GM19455 (cell line): ENCODE data around the gene BCAP31.
"Not testable (repeated sequence)": the region's sequence is repeated elsewhere in the genome, so short reads cannot be mapped to it uniquely, and the experiment has no call there.

Experiments
- ATAC-seq: cut with Tn5 transposase; IDR thresholded peaks from one replicate; pipeline ENCODE4 v1.9.1; 2021; ENCODE audit not compliant: unreplicated experiment

The BCAP31 gene

DNA sequence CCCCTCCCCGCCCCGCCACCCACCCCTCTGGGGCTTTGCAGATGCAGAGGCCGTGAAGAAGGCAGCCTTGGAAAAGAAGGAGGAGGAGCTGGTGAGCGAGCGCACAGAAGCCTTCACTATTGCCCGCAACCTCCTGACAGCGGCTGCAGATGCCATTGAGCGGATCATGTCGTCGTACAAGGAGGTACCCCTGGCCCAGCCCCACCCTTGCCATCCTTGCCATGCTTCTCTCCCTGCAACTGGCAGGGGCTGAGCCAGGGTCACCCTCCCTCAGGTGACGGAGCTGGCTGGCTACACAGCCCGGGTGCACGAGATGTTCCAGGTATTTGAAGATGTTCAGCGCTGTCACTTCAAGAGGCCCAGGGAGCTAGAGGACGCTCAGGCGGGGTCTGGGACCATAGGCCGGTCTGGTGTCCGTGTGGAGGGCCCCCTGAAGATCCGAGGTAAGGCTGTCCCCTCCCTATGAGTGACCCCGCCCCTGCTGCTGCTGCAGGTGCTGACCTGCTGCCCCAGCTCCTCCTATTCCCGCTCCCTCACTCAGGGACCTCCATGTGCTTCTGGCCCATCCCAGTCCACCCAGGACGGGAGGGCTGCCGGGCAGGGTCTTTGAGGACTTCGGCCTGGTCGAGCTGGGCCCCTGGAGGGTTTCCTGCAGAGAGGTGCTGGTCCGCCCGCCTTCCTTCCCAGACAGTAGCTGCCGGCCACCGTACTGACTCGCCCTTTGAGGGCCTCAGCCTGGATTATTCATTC, 12.1 kb upstream of the BCAP31 start:
- no peak for ATAC-seq

DNA sequence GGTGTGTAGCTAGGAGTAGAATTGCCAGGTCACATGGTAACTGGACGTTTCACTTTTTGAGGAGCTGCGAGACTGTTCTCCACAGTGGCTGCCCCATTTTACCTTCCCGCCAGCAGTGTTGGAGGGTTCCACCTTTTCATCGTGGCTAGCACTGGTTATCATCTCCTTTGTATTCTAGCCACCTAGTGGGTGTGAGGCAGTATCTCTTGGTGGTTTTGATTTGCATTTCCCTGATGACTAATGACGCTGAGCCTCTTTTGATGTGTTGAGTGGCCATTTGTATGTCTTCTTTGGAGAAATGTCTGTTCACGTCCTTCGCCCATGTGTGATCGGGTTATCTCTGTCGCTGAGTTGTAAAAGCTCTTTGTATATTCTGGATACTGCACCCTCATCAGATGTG, 11.1 kb upstream of the BCAP31 start:
- ATAC-seq: no peak

DNA sequence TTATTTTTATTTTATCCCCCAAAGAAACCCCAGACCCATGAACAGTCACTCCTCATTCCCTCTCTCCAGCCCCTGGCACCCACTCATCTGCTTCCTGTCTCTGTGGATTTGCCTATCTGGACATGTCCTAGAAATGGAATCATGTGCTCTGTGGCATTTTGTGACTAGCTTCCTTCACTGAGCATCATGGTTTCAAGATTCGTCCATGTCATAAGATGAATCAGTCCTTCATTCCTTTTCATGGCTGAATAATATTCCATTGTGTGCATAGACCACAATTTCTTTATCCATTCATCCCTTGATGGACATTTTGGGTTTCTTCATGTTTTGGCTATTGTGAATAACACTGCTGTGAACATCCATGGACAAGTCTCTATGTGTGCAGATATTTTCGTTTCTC, 10.7 kb upstream of the BCAP31 start:
- ATAC-seq: no peak

DNA sequence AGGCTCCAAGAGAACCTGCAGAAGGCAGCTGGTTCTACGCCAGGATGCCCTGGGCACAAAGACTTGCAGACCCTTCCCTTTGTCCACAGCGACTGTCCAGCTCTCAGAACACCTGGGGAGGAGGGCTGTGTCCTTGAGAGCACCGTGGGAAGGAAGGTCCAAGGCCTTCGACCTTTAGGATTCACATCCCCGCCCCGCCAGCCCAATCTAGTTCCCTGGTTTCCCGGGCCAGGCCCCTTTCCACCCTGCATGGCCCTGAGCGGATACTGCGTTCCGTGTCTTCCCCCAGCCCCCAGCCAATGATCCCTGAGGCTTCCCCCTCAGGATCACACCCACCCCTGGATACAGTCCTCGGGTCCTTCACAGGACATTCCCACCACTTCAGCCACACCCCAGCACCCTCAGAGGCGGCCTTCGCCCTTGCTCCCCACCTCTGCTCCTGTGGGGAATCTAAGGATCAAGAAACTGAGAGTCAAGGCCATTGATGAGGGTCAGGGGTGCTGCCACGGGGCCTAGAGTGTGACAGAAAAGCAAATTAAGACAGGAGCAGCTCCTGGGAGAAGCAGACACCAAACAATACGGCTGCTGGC, 9.6 kb upstream of the BCAP31 start:
- ATAC-seq: no peak

DNA sequence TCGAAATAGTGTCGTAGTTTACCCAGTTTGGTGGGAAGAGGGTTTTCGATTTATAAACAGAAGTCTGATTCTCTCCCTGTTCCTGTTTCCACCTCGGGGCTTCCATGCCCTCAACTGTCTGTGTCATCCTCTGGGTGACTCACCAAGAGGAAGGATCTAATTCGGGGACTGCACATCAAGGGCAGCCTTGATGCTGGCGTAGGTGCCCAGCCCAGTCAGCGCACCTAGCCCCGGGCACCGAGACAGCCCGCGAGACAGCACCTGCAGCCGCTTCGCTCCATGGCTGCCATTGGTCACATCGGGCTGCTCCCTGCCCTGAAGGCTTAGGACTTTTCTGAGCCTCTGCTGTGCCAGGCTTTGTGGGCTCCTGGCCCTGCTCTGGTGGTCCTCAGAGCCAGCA, 8.2 kb upstream of the BCAP31 start:
- no peak for ATAC-seq

DNA sequence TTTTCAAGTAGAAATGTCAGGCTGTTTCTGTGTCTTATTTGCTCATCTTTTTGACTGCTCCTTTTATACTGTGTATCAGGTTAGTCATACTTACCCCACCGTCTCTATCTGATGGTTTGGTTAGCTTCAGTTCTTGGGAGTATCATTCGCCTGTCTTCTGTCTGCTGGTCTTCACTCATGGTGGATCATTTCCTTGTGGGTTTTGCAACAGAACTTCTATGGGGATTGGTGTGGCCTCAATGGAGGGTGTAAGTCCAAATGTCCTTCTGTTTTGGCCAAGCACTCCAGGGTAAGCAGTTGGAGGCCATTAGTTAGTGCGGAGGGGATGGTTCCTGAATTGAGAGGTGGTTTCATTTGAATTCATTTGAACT, 7.6 kb upstream of the BCAP31 start:
- ATAC-seq: no peak

DNA sequence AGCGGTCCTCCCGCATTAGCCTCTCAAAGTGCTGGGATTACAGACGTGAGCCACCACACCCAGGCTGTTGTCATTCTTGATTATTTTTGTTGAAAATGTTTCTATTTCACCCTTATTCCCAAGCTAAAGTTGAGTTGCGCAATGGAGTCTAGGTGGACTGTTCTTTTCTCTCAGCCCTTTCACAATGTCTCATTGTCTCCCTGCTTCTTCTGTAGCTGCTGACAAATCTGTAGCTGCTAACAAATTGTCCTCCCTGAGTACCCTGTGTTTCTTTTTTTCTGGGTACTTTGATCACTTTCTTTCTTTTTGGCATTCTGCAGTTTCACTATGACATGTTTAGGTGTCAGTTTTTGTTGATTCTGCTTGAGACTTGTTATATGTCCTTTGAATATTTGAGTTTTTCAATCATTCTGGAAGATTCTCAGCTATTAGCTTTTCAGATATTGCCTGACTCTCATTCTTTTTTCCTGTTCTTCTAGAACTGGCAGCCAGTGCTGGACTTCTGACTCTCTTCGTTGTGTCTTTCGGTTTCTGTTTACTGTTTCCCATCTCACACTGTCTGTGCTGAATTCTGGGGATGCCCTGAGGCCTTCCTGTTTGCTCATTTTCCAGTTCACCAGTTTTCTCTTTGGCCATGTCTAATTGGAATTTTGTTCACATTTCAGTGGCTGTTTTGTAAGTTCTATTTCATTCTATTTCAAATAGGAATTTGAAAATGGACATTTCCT, 7.1 kb upstream of the BCAP31 start:
- no peak for ATAC-seq

DNA sequence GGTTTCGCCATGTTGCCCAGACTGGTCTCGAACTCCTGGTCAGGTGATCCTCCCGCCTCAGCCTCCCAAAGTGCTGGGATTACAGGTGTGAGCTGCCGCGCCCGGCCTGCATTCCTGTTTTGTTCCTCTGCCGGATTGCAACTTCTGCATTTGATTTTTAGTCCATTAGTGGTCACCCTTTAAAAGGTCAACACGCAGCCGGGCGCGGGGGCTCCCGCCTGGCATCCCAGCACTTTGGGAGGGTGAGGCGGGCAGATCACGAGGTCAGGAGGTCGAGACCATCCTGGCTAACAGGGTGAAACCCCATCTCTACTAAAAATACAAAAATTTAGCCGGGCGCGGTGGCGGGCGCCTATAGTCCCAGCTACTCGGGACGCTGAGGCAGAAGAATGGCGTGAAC, 5.9 kb upstream of the BCAP31 start:
- not testable (repeated sequence) for ATAC-seq

DNA sequence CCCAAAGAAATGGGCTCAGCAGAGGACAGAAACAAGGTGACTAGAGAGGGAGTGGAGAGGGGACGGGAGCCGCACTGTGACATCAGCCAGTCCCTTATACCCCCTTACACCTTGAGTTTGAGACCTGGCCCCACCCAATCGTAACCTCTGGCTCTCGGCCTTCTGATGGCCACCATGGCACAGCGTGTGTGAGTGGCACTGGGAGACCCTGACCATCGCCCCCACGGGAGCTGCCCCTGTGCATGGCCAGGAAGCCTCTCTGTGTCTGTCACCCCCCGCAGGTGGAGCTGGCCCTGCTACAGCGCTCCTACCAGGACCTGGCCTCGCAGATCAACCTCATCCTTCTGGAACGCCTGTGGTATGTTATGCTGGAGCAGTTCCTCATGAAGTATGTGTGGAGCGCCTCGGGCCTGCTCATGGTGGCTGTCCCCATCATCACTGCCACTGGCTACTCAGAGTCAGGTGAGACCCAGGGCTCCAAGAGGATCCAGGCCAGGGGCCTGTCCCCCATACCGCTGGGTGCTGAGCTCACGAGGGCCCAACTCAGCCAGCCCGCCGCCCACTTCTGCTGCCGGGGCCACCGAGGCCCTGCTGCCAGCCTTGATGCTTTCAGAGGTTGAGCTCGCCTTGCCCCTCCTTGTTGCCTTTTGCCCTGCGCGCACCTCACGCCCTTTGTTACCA, 4.9 kb upstream of the BCAP31 start:
- no peak for ATAC-seq

DNA sequence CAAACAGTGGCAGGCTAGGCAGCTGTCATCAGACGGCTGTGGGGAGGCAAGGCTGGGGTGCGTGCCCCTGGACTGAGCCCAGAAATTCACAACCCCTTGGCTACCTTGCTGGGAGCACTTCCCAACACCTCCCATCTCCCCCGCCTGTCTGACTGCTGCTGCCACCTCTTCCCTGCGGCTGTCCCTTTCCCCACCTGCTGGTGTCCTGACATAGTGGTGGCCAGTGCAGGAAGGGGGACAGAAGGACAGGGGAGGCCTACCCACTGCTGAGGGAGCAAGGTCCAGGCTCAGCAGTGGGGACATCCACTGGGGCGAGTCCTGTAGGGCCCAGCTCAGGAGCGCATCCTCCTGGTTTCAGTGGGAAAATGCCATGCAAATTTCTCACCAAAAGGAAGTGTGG, 3.9 kb upstream of the BCAP31 start:
- no peak for ATAC-seq

DNA sequence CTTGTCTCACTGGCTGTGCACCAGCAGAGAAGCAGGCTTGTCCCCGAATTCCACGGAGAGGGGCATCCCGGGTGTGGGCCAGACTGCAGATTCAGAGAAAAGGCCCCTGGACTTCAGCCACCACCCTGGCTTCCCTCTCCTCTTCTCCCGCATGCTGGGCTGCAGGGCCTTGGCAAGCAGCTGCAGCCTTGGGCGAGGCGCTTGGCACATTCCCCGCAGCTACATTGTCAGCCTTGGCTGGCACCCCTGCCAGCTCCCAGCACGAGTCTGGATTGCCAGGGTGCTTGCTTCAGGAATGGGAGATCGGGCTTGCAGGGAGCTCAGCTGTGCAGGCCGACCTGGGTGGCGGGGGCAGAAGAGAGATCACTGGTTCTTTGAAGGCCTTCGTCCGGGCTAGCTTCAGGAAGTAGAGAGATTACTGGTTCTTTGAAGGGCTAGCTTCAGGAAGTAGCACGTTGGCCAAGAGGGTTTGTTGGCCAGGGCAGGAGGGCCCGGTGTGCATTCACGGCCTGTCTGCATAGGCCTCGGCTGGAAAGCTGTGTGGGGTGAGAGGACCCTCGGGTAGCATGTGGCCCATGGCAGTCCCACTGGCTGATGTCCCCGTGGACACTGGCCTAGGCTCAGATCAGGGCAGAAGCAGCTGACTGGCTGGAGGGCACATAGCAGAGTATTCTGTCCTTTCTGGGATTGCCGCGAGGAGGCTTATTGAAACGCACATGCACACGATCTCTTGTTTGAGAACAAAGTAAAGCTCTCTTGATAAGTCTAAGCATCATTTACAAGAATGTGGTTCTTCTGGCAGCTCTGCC, 3.1 kb upstream of the BCAP31 start:
- ATAC-seq: no peak

DNA sequence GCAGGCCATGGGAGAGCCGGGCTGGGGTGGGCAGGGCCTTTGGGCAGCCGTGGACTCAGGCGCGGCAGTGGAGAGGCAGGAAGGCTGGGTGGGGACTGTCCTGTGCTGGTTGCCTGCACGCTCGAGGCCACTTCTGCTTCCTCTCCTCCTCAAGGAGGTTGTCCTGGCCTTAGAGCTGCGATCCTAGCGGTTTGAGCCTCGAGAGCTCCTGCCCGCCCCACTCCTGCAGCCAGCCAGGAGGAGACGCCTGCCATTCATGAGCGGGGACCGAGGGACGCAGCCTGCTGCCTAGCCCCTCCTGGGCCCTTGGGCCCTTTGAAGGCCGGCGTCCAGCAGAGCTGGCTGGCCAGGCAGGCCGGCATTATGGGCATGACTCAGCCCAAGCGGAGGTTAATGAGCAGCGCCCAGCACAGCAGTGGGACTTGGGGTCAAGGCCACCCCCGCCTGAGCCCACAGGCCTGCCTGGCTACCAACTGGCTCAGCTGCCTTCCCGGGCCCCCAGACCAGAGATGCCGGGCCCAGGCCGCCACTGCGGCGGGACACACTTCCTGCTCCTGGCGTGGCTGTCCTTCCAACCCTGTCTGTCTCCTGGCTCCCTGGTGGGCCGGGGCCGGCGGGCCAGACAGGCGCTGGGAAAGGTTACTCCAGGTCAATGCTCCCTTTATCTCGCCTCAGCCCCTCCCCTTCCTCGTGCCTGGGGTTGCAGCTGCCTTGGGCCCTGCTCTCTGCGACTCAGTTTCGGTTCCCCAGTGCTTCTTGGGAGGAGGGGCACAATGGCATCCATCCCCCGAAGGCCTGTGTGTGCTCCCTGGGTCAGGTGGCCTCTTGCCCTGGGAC, 2.3 kb upstream of the BCAP31 start:
- ATAC-seq: peak; percentile 43

DNA sequence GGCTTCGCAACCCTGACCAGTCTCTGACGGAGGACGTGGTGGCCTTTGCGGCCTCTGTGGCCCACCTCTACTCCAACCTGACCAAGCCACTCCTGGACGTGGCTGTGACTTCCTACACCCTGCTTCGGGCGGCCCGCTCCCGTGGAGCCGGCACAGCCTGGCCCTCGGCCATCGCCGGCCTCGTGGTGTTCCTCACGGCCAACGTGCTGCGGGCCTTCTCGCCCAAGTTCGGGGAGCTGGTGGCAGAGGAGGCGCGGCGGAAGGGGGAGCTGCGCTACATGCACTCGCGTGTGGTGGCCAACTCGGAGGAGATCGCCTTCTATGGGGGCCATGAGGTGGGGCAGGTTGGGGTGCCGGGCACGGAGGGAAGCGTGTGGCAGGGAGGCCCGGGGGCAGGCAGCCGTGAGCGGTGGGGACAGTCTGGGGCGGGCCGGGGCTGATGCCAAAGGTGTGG, 1.7 kb upstream of the BCAP31 start:
- ATAC-seq: no peak

DNA sequence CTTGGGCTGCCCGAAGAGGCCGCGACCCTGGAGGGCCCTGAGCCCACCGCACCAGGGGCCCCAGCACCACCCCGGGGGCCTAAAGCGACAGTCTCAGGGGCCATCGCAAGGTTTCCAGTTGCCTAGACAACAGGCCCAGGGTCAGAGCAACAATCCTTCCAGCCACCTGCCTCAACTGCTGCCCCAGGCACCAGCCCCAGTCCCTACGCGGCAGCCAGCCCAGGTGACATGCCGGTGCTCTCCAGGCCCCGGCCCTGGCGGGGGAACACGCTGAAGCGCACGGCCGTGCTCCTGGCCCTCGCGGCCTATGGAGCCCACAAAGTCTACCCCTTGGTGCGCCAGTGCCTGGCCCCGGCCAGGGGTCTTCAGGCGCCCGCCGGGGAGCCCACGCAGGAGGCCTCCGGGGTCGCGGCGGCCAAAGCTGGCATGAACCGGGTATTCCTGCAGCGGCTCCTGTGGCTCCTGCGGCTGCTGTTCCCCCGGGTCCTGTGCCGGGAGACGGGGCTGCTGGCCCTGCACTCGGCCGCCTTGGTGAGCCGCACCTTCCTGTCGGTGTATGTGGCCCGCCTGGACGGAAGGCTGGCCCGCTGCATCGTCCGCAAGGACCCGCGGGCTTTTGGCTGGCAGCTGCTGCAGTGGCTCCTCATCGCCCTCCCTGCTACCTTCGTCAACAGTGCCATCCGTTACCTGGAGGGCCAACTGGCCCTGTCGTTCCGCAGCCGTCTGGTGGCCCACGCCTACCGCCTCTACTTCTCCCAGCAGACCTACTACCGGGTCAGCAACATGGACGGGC, 1.0 kb upstream of the BCAP31 start:
- no peak for ATAC-seq

DNA sequence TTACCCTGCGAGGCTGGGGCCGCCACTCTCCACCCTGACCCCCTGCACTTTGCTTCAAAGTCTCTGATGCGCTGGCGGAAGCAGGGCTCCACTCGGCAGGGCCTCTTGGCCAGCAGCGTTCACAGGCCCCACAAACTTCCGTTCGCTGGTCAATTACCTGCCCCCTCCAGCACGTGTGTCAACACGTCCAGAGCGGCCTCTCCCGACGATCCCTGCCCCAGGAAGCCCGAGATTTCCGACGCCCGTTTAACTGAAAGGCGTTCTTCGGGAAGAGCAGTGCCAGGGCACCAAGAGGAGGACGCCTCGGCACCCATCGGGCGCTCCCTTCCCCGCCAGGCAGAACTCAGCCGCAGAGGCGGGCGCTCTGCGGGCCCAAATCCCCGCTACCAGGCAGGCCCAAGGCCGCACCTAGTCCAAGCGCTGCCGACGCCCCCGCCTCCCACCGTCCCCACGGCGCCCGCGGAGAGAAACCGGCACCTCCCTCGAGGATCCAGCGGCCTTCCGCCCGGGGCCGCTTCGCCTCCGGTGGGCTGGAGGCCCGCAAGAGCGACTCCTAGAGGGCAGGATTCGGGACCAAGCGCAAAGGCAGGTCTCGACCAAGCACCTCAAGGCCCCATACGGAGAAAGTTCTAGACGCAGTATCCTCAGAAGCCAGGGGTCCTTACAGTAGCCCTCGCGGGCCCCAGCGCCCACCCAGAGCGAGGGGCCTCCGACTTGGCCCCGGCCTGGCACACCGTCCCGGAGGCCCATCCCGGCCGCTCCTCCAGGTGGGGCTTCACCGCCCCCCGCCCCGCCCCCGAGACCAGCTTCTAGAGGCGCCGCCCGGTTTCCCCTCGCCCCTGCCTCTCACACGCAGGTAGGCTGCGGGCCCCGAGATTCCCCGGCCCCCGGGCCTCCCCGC, 586 bp downstream of the BCAP31 start:
- ATAC-seq: peak; percentile 43

DNA sequence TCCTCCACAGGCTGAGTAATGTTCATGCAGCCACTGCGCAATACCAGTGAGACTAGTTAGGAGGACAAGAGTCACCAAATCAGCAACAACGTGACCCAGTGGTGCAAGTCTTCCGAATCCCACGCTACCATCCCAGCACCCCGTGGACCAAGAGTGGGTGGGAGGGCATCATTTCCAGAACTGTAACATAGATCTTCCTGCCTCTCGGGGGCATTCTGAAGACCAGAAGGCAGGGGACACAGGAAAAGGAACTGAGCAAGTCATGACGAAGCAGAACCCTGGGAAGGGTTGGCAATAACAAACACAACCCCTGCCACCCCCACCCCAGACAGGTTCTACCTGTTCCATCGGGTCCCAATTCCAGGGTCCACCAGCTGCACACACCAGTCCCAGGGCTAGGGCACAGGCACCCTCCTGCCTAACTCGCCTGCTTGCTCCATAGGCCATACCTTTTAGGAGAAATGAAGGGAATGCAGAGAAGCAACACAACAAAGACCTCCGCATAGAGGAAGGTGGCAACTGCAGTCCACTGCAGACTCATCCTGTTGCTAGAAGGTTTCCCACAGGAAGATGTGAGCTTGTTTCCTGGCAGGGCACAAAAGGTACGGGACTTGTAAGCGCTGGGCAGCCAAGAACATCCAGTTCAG, 1.4 kb downstream of the BCAP31 start:
- ATAC-seq: no peak

DNA sequence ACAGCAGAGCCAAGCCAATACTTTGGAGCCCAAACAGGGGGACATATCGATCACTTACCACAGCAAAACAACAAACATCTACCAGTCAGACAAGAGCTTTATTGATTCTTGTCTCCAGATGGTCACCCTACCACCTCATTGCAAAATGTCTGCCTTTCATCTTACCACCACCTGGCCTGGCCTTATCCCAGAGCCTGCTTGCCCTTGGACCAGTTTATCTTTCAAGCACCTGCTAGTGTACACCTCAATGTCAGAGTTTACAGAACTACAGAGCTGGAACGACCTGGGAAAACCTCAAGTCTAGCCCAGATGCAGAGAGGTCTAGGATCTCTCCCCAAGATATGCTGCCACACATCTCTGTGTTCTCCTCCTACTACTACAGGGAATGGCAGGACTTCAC, 4.5 kb downstream of the BCAP31 start:
- no peak for ATAC-seq

DNA sequence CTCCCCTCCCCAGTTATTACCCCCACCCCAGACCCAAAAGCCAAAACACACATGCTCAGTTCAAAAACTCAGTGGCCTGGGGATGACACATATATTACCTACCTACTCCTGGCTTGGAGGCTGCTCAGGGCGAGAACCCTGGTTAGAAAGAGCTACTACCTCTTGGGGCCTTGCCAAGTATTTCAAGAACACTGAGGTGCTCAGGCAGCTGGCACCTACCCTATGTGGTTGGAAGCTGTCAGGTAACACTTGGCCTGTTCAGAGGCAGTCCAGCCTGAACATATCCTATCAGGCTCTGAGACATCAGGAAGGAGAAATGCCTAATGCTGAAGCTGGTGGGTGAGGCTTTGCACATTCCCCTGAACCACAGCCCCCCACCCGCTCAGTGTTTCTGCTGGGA, 4.9 kb downstream of the BCAP31 start:
- no peak for ATAC-seq
